ENCODE results near the gene R3HDM4.

The R3HDM4 gene

DNA sequence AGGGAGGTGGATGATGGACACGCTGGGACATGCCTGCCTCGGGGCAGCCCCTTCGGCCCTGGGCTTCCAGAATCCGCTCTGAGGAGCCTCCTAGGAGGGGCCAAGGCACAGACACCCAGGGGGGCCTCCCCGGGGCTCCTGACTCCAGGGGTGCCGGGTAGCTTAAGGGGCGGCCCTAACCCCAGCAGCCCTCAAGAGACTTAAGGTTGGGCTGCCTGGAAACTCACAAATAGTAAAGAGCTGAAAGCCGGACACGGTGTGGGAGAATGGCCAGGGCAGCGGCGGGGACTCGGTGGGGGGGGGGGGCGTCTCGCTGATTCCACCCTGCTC is 20.5 kb upstream of the R3HDM4 start:
- in situ Hi-C loops (cut with MboI; ENCODE audit: low pct_unique_long_range_greater_than_20kb, low sequenced_read_pairs): no loop called here
- DNase-seq: no peak

DNA sequence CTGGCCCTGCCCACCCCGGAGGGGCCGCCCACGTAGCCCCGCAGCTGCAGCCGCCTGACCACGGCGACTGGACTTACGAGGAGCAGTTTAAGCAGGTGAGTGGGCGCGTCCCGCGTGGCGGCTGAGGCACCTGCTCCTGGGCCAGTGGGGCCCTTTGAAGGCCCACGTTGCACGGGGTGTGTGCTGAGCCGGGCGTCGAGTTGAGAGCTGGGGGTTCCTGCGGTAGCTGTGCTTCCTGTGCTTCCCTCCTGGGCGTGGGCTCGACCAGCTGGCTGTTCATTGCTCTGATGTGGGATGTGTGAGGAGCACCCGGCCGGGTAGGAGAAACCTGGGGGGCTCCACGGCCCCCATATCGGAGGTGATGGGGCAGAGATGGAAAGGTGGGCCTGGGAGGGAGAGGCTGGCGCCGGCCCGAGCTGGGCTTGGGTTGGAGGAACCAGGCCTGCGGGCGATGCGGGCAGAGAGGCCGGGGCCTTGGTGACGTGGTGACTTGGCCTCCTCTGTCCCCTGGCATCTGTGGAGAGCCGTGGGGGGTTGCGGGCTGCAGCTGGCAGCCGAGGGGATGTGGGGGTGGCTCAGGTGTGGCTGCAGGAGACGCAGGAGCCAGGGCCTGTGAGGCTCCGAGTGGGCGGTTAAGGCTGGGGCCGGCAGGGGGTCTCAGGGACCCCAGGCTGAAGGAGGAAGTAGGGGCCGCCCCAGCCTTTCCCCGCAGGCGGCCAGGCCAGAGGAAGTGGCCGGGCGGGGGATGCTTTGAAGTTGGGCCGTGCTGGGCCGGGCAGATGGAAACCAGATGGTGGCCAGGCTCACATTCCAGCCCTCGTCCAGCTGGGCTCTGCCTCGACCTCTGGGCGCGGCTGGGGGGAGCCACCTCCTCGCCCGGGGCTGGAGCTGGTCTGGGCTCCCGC is 19.9 kb upstream of the R3HDM4 start:
- DNase-seq: peak; percentile 65
- in situ Hi-C loops (cut with MboI; ENCODE audit: low pct_unique_long_range_greater_than_20kb, low sequenced_read_pairs): no loop called here

DNA sequence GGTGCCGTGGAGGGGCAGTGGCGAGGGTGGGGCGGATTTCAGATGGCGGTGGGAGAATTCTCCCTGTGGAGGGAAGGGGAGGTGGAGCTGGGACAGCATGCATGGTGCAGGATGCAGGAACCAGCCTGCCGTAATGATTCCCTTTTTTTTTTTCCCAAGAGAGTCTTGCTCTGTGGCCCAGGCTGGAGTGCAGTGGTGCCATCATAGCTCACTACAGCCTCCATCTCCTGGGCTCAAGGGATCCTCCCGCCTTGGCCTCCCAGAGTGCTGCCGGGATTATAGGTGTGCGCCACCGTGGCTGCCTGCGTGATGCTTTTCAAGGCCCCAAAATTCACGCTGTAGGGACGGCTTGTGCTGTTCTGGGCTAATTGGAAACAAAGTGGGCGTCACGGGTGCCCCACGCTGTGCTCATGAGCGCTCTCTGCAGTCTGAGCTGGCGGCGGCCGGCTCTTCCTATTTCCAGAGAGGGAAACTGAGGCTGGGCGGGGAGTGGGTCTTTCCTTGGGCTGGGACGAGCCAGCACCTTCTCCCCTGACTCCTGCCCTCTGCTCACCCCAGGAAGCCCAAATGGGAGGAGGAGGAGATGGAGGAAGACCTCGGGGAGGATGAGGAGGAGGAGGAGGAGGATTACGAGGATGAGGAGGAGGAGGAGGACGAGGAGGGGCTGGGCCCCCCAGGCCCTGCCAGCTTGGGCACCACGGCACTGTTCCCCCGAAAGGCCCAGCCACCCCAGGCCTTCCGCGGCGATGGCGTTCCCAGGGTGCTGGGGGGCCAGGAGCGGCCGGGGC is 19.0 kb upstream of the R3HDM4 start:
- in situ Hi-C loops (cut with MboI; ENCODE audit: low pct_unique_long_range_greater_than_20kb, low sequenced_read_pairs): no loop called here
- no peak for DNase-seq

- in situ Hi-C loops (cut with MboI; ENCODE audit: low pct_unique_long_range_greater_than_20kb, low sequenced_read_pairs): no loop called here
These were observed 16.9 kb upstream of the R3HDM4 start for GRCh38 chr19:929891-930258.

GRCh38 chr19:929203-929890 is 16.3 kb upstream of the R3HDM4 start:
- in situ Hi-C loops (cut with MboI; ENCODE audit: low pct_unique_long_range_greater_than_20kb, low sequenced_read_pairs): no loop called here

More at GRCh38 chr19:929891-930258, 16.9 kb upstream of the R3HDM4 start:
- DNase-seq: no peak

DNA sequence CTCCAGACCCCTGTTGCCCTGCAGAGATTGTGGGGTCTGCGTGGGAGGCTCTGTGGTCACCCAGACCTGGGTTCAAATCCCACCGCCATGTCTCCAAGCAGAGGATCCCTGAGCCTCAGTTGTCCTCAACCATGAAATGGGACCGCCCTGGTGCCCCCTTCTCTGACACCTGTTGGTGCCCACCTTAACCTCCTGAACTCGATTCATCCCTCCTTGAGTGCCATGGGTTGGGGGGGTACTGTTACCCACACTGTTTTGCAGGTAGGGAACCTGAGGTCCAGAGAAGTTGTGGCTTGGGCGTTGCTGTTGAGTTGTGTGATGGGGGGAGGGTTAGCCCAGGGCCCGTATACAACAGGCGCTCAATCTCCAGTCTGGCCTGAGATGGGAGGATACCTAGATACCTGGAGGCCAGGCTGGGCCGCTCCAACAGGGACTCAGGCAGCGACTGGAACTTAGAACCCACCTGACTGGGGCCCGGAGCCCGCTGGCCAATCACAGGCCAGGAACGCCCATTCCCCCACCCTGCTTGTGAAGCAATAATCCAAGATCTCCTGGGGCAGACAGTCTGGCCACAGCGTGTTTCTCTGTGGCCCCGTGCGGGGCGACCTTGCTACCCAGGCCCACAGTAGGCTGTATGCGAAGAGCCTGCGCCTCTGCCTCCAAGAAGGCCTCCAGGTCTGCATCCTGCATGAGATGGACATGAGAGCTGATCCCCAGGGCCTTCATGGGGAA is 15.6 kb upstream of the R3HDM4 start:
- in situ Hi-C loops (cut with MboI; ENCODE audit: low pct_unique_long_range_greater_than_20kb, low sequenced_read_pairs): no loop called here
- no peak for DNase-seq

More at GRCh38 chr19:929203-929890, 16.3 kb upstream of the R3HDM4 start:
- DNase-seq: no peak

DNA sequence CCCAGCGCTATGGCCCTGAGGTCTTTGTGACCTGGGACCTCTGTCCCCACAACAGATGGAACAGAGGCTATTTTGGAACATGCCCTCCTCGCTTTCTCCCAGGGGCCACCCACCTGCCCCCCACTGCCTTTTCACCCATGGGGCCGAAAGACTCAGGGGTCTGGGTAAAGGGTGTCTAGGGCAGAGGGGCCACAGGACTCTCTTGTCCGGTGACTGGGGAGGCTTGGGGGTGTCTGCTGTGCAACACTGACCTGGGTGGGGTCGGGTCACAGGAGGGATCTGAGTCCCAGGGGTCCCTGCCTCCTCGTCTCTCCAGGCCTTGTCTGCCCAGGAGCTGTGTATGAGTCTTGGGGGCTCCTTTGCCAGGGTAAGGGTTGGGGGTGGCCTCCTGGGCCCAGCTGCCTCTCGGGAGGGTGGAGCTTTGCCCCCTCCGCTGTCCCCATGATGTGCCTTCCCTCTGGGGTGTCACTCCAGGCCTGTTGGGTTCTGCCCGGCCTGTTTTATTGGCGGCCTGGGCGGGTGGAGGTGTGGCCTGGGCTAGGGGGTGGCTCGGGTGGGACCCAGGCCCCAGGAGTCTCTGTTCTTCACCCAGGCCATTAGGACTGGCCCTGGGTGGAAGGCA is 14.9 kb upstream of the R3HDM4 start:
- in situ Hi-C loops (cut with MboI; ENCODE audit: low pct_unique_long_range_greater_than_20kb, low sequenced_read_pairs): no loop called here
- no peak for DNase-seq

GRCh38 chr19:927351-927779 is 14.3 kb upstream of the R3HDM4 start:
- in situ Hi-C loops (cut with MboI; ENCODE audit: low pct_unique_long_range_greater_than_20kb, low sequenced_read_pairs): no loop called here
- no peak for DNase-seq

GRCh38 chr19:926589-927350 is 13.8 kb upstream of the R3HDM4 start:
- peak; percentile 70 for DNase-seq
- in situ Hi-C loops (cut with MboI; ENCODE audit: low pct_unique_long_range_greater_than_20kb, low sequenced_read_pairs): no loop called here

DNA sequence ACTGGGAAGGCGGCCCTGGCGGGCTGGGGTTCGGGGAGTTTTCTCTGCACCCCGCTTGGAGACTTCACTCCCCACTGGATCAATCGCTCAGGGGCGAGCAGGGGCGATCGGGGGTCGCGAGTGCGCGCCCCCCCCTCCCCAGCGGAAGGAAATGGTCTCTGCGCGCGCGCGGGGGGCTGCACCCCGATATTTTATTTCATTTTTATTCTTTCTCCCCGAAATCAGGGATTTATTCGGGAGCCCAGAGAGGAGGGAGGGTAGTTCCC is 13.2 kb upstream of the R3HDM4 start:
- no peak for DNase-seq
- in situ Hi-C loops (cut with MboI; ENCODE audit: low pct_unique_long_range_greater_than_20kb, low sequenced_read_pairs): no loop called here

DNA sequence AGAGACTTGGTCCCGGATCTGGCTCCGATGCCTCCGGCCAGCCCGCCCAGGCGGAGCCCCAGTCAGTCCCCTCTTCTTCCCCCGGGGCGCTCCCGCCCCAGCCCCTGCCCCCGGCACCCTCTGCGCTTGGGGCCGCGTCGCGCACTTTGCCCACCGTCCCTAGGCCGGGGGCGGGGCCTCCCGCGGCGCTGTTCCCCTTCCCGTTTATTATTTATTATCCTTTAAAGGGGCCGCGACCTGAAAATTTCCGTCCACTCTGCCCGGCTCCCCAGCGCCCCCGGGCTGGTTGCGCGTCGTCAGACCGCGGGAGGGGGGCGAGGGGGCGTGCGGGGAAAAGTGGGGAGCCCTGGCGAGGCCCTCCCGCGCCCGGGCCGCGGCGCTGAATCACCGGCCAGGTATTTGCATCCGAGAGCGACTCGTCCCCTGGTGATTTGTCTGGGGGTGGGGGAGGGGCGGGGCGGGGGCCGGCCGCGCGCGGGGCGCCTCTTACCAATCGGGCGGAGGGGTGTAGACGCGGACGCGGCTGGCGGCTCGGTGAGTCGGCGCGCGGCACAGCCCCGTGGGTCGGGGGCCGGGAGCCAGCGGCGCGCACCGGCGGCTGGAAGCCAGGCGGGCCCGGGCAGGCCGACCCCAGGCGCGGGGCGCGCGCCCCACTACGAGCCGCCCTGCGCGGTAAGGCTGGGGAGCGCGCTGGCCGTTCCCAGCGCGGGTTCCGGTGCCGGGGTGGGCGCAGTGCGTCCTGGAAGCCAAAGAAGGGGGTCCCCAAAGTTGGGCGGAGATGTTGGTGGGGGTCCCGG is 12.7 kb upstream of the R3HDM4 start, which contains the start of gene ARID3A:
Gene ARID3A, plus strand, starts transcription at position 510 of the 797 bp plus-strand sequence. CDS start 3,494 bp downstream, outside the sequence.
- peak; percentile 89 for DNase-seq
- in situ Hi-C loops (cut with MboI; ENCODE audit: low pct_unique_long_range_greater_than_20kb, low sequenced_read_pairs): no loop called here

DNA sequence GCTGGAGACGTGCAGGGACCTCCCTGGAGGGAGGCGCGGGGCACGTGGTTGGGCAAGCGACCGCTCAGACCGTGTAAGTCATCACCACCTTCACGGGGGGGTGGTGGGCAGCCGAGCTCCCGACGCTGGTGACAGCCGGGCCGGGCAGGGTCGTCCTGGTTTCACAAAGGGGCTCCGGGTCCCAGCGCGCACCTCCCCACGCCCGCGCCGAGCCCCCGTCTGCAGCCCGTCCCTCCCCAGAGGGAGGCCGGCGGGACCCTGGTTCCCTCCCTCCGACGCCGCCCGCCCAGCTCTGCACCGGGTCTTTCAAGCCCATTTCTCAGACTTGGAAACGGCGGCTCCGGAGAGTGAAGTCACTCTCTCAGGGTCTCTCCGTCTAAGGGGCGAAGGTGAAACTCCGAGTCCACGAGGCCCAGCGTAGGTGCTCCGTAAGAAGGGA is 12.1 kb upstream of the R3HDM4 start:
- no peak for DNase-seq
- in situ Hi-C loops (cut with MboI; ENCODE audit: low pct_unique_long_range_greater_than_20kb, low sequenced_read_pairs): no loop called here

GRCh38 chr19:924553-925086 is 11.6 kb upstream of the R3HDM4 start:
- DNase-seq: peak; percentile 61
- in situ Hi-C loops (cut with MboI; ENCODE audit: low pct_unique_long_range_greater_than_20kb, low sequenced_read_pairs): no loop called here

GRCh38 chr19:920051-920864 is 7.2 kb upstream of the R3HDM4 start:
- in situ Hi-C loops (cut with MboI; ENCODE audit: low pct_unique_long_range_greater_than_20kb, low sequenced_read_pairs): no loop called here
- DNase-seq: no peak

- in situ Hi-C loops (cut with MboI; ENCODE audit: low pct_unique_long_range_greater_than_20kb, low sequenced_read_pairs): no loop called here
- no peak for DNase-seq
These were observed 6.4 kb upstream of the R3HDM4 start for GRCh38 chr19:919199-920050.
